PC-9 (cell line): ENCODE data around the gene APIP. TPM values are rescaled to one million over a fixed set of nuclear protein-coding genes. Genes with fewer than 3 reads are reported as not detected.

Experiments
- BruUV-seq: library from RNA; stranded (reverse); fragments of 400-500 nt; replicated peaks from 2 replicates; lab custom pipeline; 2021; lab: Mats Ljungman, UMichigan
- CTCF ChIA-PET: fragments of 300-600 bp; sonication (Branson Sonifier 250); formaldehyde crosslinking; loops from one replicate; lab custom pipeline; 2022; ENCODE audit warnings: antibody characterized with exemption; lab: Charles Lee
- POLR2A ChIA-PET: fragments of 300-600 bp; sonication (Branson Sonifier 250); formaldehyde crosslinking; loops from one replicate; lab custom pipeline; 2022; ENCODE audit warnings: antibody characterized with exemption; ENCODE audit not compliant: unreplicated experiment; lab: Charles Lee
- DNase-seq, 2 experiments: peaks; one replicate each; pipeline versions ENCODE4 v3.0.0 to v3.0.0-alpha.2; 2015 to 2022; ENCODE audit warnings: mixed read lengths in 1 of 2
- H2AFZ ChIP-seq: fragments of 200-600 bp; sonication (generic); 2 replicates; pipeline ENCODE4 v1.8.1; 2017; ENCODE audit warnings: antibody characterized with exemption
- H3F3A ChIP-seq: fragments of 200-600 bp; sonication (generic); 2 replicates; pipeline ENCODE4 v1.8.1; 2017; ENCODE audit warnings: antibody characterized with exemption, mild to moderate bottlenecking, low read depth; ENCODE audit not compliant: insufficient read depth
- H3K27ac ChIP-seq: fragments of 200-600 bp; sonication (generic); 2 replicates; pipeline ENCODE4 v1.6.1; 2016; ENCODE audit warnings: mixed run types
- H3K27me3 ChIP-seq: fragments of 200-600 bp; sonication (generic); 2 replicates; pipeline ENCODE4 v1.6.1; 2016; ENCODE audit warnings: low read depth, mixed run types; ENCODE audit not compliant: insufficient read depth
- H3K36me3 ChIP-seq: fragments of 200-600 bp; sonication (generic); 2 replicates; pipeline ENCODE4 v1.6.1; 2016; ENCODE audit warnings: low read depth, mixed run types
- H3K4me1 ChIP-seq: fragments of 200-600 bp; sonication (generic); replicated peaks from 2 replicates; pipeline ENCODE4 v1.6.1; 2016; ENCODE audit warnings: mixed run types; ENCODE audit not compliant: insufficient read depth
- H3K4me2 ChIP-seq: fragments of 200-600 bp; sonication (generic); 2 replicates; pipeline ENCODE4 v1.6.1; 2017; ENCODE audit warnings: mixed run types
- H3K4me3 ChIP-seq: fragments of 200-600 bp; sonication (generic); 2 replicates; pipeline ENCODE4 v1.6.1; 2016; ENCODE audit warnings: mixed run types
- H3K79me2 ChIP-seq: fragments of 200-600 bp; sonication (generic); 2 replicates; pipeline ENCODE4 v1.6.1; 2017; ENCODE audit warnings: low read depth, mixed run types
- H3K9me2 ChIP-seq: fragments of 200-600 bp; sonication (generic); 2 replicates; pipeline ENCODE4 v1.8.1; 2017; ENCODE audit warnings: mild to moderate bottlenecking; ENCODE audit not compliant: insufficient read depth
- H3K9me3 ChIP-seq: fragments of 200-600 bp; sonication (generic); 2 replicates; pipeline ENCODE4 v1.8.1; 2016; ENCODE audit warnings: low read depth; ENCODE audit not compliant: insufficient read depth
- H4K20me1 ChIP-seq: fragments of 200-600 bp; sonication (generic); 2 replicates; pipeline ENCODE4 v1.8.1; 2017; ENCODE audit not compliant: insufficient read depth
- EZH2 ChIP-seq: fragments of 200-600 bp; sonication (generic); IDR thresholded peaks from 2 replicates; pipeline ENCODE4 v1.8.0; 2017; ENCODE audit warnings: antibody characterized with exemption, low read depth
- intact Hi-C: fragments of 100-400 bp; cut with micrococcal nuclease; formaldehyde crosslinking; loops from one replicate; pipeline ENCODE4 v1.10.0; 2022; ENCODE audit not compliant: unreplicated experiment
- total RNA-seq: library from RNA; stranded (reverse); gene quantifications from 2 replicates; pipeline ENCODE4 v1.2.3, GENCODE V29; 2021
- TF ChIP-seq, protein P1 (sequence below): fragments of 200-600 bp; sonication (generic); conservative IDR thresholded peaks from 2 replicates; pipeline ENCODE4 v1.6.1; 2017; ENCODE audit warnings: mixed run types, antibody characterized with exemption, mild to moderate bottlenecking, moderate library complexity

The APIP gene
- total RNA-seq, 1 experiment from 2014 or later = 41.0 TPM

DNA sequence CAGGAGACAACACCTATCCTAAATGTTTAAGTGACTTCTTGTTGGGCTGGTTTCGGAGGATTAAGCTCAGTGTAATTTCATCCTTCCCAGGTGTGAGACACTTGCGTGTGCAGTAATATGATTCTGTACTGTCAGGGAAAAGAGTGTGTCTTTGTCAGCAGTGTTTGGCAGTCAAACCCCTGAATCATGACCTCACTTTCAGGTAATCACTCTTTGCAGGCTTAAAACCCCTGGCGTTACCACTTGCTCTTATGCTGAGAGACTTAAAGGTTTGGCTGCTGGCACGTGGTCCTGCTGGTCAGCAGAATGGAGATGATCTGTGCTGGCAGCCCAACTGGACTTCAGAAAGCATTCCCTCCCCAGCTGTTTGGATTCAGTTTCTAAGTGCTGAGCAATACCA is 56.1 kb downstream of the APIP start:
- intact Hi-C loops = no loop called here
- H2AFZ ChIP-seq = no peak overlapping the region
- no peaks in the 10 kb centered on the region for H3K27me3 ChIP-seq
- no peaks in the 10 kb centered on the region for H4K20me1 ChIP-seq
- H3K9me3 ChIP-seq = peaks cover 10% of the 10 kb centered on the region; the same call in 1 of the 2 replicates
- H3K79me2 ChIP-seq = no peaks in the 10 kb centered on the region
- peaks cover 4% of the 10 kb centered on the region; the same call in 1 of the 2 replicates for H3F3A ChIP-seq
- ChIA-PET CTCF (no interaction called here), POLR2A (no interaction called here)
- DNase-seq = no peak
- TF ChIP-seq EZH2 = no peak
- TF ChIP-seq, protein P1, sequence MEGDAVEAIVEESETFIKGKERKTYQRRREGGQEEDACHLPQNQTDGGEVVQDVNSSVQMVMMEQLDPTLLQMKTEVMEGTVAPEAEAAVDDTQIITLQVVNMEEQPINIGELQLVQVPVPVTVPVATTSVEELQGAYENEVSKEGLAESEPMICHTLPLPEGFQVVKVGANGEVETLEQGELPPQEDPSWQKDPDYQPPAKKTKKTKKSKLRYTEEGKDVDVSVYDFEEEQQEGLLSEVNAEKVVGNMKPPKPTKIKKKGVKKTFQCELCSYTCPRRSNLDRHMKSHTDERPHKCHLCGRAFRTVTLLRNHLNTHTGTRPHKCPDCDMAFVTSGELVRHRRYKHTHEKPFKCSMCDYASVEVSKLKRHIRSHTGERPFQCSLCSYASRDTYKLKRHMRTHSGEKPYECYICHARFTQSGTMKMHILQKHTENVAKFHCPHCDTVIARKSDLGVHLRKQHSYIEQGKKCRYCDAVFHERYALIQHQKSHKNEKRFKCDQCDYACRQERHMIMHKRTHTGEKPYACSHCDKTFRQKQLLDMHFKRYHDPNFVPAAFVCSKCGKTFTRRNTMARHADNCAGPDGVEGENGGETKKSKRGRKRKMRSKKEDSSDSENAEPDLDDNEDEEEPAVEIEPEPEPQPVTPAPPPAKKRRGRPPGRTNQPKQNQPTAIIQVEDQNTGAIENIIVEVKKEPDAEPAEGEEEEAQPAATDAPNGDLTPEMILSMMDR = no peak
- H3K4me3 ChIP-seq = no peak overlapping the region
- no peak overlapping the region for H3K27ac ChIP-seq
- no peaks in the 10 kb centered on the region for H3K9me2 ChIP-seq
- no TSS peak for BruUV-seq
- 0 out of 2 replicates have a peak, but pooled peaks cover 3% of the 10 kb centered on the region for H3K4me1 ChIP-seq
- no peak overlapping the region for H3K4me2 ChIP-seq
- no peaks in the 10 kb centered on the region for H3K36me3 ChIP-seq

DNA sequence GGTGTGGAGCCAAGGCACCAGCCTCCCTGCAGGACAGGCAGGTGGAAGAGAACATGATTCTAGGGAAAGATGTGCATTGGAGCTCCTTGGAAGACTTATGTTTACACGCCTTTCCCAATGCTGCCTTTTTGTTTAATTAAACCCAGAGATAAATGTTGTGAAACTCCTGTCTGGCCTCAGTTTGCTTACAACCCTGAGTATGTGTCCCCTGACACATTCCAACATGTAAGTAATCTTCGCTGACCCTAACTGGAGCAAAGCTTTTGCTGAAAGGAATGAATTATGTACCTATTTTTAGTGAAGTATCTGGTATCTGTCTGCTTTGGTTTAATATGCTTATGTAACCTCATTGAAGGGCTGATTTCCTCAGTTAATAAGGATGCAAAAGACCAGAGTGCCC is 56.7 kb downstream of the APIP start:
- ChIA-PET POLR2A (no interaction called here), CTCF (no interaction called here)
- Histone ChIP-seq H3F3A (peaks cover 4% of the 10 kb centered on the region; the same call in 1 of the 2 replicates), H3K9me2 (no peaks in the 10 kb centered on the region), H3K27me3 (no peaks in the 10 kb centered on the region), H3K27ac (no peak overlapping the region), H2AFZ (no peak overlapping the region), H4K20me1 (no peaks in the 10 kb centered on the region), H3K4me3 (no peak overlapping the region), H3K4me2 (no peak overlapping the region), H3K4me1 (0 out of 2 replicates have a peak, but pooled peaks cover 3% of the 10 kb centered on the region), H3K79me2 (no peaks in the 10 kb centered on the region), H3K9me3 (peaks cover 10% of the 10 kb centered on the region; the same call in 1 of the 2 replicates), H3K36me3 (no peaks in the 10 kb centered on the region)
- no peak for DNase-seq
- TF ChIP-seq EZH2 = no peak
- TF ChIP-seq, protein P1 = no peak
- intact Hi-C loops = no loop called here
- BruUV-seq = no TSS peak

DNA sequence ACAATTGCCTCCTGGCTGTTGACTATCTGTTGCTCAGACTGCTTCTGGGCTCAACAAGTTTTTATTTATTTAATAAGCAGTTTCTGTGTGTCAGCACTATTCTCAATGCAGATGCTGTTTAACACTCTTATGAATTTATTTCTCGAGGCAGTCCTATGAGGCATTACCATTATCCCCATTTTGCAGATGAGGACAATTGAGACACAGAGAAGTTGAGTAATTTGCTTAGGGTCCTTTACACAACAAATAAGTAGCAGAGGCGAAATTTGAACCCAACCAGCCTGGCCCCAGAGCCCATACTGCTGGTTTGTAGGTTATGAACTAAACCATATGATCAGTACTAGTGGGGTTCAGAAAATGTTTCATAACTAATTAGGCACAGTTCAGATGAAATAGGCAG is 58.7 kb downstream of the APIP start:
- Histone ChIP-seq H3K4me3 (no peak overlapping the region), H3K79me2 (no peaks in the 10 kb centered on the region), H3K4me1 (0 out of 2 replicates have a peak, but pooled peaks cover 3% of the 10 kb centered on the region), H3K4me2 (no peak overlapping the region), H2AFZ (no peak overlapping the region), H3K36me3 (no peaks in the 10 kb centered on the region), H3K27ac (no peak overlapping the region), H3K9me3 (0 out of 2 replicates have a peak, but pooled peaks cover 4% of the 10 kb centered on the region), H3F3A (peaks cover 4% of the 10 kb centered on the region; the same call in 1 of the 2 replicates), H3K9me2 (no peaks in the 10 kb centered on the region), H4K20me1 (no peaks in the 10 kb centered on the region), H3K27me3 (no peaks in the 10 kb centered on the region)
- intact Hi-C loops = no loop called here
- CTCF ChIA-PET = no interaction called here
- no TSS peak for BruUV-seq
- POLR2A ChIA-PET = no interaction called here
- DNase-seq = no peak
- TF ChIP-seq, protein P1 = no peak
- no peak for TF ChIP-seq EZH2
